IPS-NIHi7 (cell line): Measurements from ENCODE around the gene KCTD18.

Source experiments
- DNase-seq: peaks from one replicate; pipeline ENCODE4 v3.0.0; 2012; ENCODE audit warnings: mixed read lengths; ENCODE audit errors: extremely low spot score

The KCTD18 gene

GRCh38 chr2:200455958-200456421 is 53.9 kb downstream of the KCTD18 start:
- DNase-seq: no peak

GRCh38 chr2:200454927-200455801 is 54.7 kb downstream of the KCTD18 start:
- no peak for DNase-seq

- no peak for DNase-seq
These were observed 55.9 kb downstream of the KCTD18 start for GRCh38 chr2:200453853-200454534.

GRCh38 chr2:200453142-200453852 is 56.6 kb downstream of the KCTD18 start:
- no peak for DNase-seq

GRCh38 chr2:200452377-200452776 is 57.5 kb downstream of the KCTD18 start:
- no peak for DNase-seq

- no peak for DNase-seq
These were observed 58.4 kb downstream of the KCTD18 start for GRCh38 chr2:200451511-200451910.

GRCh38 chr2:200450288-200450687 is 59.6 kb downstream of the KCTD18 start:
- DNase-seq: no peak

GRCh38 chr2:200449149-200449548 is 60.7 kb downstream of the KCTD18 start:
- no peak for DNase-seq

GRCh38 chr2:200448455-200448854 is 61.4 kb downstream of the KCTD18 start:
- DNase-seq: no peak

GRCh38 chr2:200447139-200447855 is 62.6 kb downstream of the KCTD18 start:
- DNase-seq: no peak

- no peak for DNase-seq
These were observed 63.3 kb downstream of the KCTD18 start for GRCh38 chr2:200446612-200447011.

GRCh38 chr2:200445284-200445683 is 64.6 kb downstream of the KCTD18 start:
- DNase-seq: no peak

GRCh38 chr2:200444530-200444929 is 65.3 kb downstream of the KCTD18 start:
- DNase-seq: no peak

GRCh38 chr2:200443916-200444315 is 66.0 kb downstream of the KCTD18 start:
- no peak for DNase-seq

- DNase-seq: no peak
These were observed 66.5 kb downstream of the KCTD18 start for GRCh38 chr2:200443376-200443775.

- DNase-seq: no peak
These were observed 67.4 kb downstream of the KCTD18 start for GRCh38 chr2:200442471-200442870.

GRCh38 chr2:200439981-200440380 is 69.9 kb downstream of the KCTD18 start:
- no peak for DNase-seq
